Activated CD8-positive, alpha-beta memory T cell treated with anti-CD3 and anti-CD28 coated beads, Interleukin-2, amount 50 U/mL, for 24 hours (primary cell): ENCODE measurements around the gene FGF13.

Experiments
- DNase-seq: peaks from one replicate; pipeline ENCODE4 v3.0.0-alpha.2; 2020; ENCODE audit errors: extremely low read depth

Gene FGF13

GRCh38 chrX:138711399-138712347, at the start of gene FGF13:
TSS of gene FGF13 (minus strand) at chrX:138711717. CDS start at chrX:138711003, 714 bp downstream.
- DNase-seq: no peak

- DNase-seq: no peak
These were observed 47.9 kb upstream of the FGF13 start for GRCh38 chrX:138759217-138759943.

GRCh38 chrX:138756234-138756633, 44.7 kb upstream of the FGF13 start:
- no peak for DNase-seq

- DNase-seq: no peak
These were observed 43.3 kb upstream of the FGF13 start for GRCh38 chrX:138754861-138755260.

- no peak for DNase-seq
These were observed 37.0 kb upstream of the FGF13 start for GRCh38 chrX:138748480-138748879.

GRCh38 chrX:138745196-138745595, 33.7 kb upstream of the FGF13 start:
- no peak for DNase-seq

- DNase-seq: no peak
These were observed 30.7 kb upstream of the FGF13 start for GRCh38 chrX:138742217-138742616.

GRCh38 chrX:138740341-138740740, 28.8 kb upstream of the FGF13 start:
- DNase-seq: no peak

- no peak for DNase-seq
These were observed 11.8 kb upstream of the FGF13 start for GRCh38 chrX:138723301-138723700.

GRCh38 chrX:138719396-138719795, 7.9 kb upstream of the FGF13 start:
- DNase-seq: no peak

GRCh38 chrX:138718941-138719340, 7.4 kb upstream of the FGF13 start:
- no peak for DNase-seq

GRCh38 chrX:138710866-138711341, 613 bp downstream of the FGF13 start:
- DNase-seq: no peak

GRCh38 chrX:138709886-138710791, 1.4 kb downstream of the FGF13 start:
- no peak for DNase-seq

GRCh38 chrX:138708268-138708667, 3.2 kb downstream of the FGF13 start:
- DNase-seq: no peak

GRCh38 chrX:138704596-138704995, 6.9 kb downstream of the FGF13 start:
- DNase-seq: no peak

GRCh38 chrX:138704101-138704500, 7.4 kb downstream of the FGF13 start:
- no peak for DNase-seq

- no peak for DNase-seq
These were observed 18.9 kb downstream of the FGF13 start for GRCh38 chrX:138692591-138692990.

GRCh38 chrX:138691186-138691585, 20.3 kb downstream of the FGF13 start:
- no peak for DNase-seq

- DNase-seq: no peak
These were observed 20.9 kb downstream of the FGF13 start for GRCh38 chrX:138690591-138690990.

- DNase-seq: no peak
These were observed 27.9 kb downstream of the FGF13 start for GRCh38 chrX:138683600-138683999.

- no peak for DNase-seq
These were observed 41.8 kb downstream of the FGF13 start for GRCh38 chrX:138669693-138670092.

- DNase-seq: no peak
These were observed 47.1 kb downstream of the FGF13 start for GRCh38 chrX:138664466-138664865.
